Measurements from ENCODE around the gene BAZ2B. TPM values are rescaled to one million over a fixed set of nuclear protein-coding genes. Genes with fewer than 3 reads are reported as not detected.

Gene BAZ2B
- total and polyA plus RNA-seq, 4 donors = 18.3 to 266 (median 39.5) TPM

DNA sequence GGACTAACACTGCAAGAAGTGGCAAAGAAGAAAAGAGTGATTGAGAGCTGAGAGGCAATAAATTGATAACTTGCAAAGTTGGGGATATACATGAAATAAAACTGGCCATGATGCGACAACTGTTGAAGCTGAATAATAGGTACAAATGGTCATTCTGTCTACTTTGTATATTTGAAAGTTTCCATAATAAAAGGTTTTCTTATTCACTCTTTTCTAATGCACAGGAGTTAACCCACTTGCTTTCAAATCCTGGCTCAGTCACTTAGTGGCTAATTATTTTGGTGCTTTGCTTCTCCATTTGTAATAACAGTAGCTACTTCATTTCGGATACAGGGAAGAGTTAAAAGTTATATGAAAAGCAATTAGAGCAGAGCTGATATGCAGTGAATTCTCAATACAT lies 170.1 kb downstream of the BAZ2B start:
- TF ChIP-seq, protein P1, sequence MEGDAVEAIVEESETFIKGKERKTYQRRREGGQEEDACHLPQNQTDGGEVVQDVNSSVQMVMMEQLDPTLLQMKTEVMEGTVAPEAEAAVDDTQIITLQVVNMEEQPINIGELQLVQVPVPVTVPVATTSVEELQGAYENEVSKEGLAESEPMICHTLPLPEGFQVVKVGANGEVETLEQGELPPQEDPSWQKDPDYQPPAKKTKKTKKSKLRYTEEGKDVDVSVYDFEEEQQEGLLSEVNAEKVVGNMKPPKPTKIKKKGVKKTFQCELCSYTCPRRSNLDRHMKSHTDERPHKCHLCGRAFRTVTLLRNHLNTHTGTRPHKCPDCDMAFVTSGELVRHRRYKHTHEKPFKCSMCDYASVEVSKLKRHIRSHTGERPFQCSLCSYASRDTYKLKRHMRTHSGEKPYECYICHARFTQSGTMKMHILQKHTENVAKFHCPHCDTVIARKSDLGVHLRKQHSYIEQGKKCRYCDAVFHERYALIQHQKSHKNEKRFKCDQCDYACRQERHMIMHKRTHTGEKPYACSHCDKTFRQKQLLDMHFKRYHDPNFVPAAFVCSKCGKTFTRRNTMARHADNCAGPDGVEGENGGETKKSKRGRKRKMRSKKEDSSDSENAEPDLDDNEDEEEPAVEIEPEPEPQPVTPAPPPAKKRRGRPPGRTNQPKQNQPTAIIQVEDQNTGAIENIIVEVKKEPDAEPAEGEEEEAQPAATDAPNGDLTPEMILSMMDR (IDR thresholded peaks at IDR 0.05; ENCODE audit: control extremely low read depth, extremely low read depth) = no peak
- ATAC-seq (ENCODE audit: insufficient read depth, low FRiP score) = no peak
- Histone ChIP-seq H3K36me3 (ENCODE audit: control insufficient read depth in 4 of 4, insufficient read depth in 4 of 4, low read length in 4 of 4) (peaks cover 11 to 36% (median 18%) of the 10 kb centered on the region in 4 donors), H3K9ac (ENCODE audit: insufficient read depth in 1 of 2, low read length in 2 of 2) (no peak overlapping the region), H3K4me3 (no peak overlapping the region), H3K27me3 (ENCODE audit: control insufficient read depth in 3 of 3, insufficient read depth in 3 of 3, low read length in 2 of 3) (no peaks in the 10 kb centered on the region), H3K4me1 (ENCODE audit: control insufficient read depth in 5 of 5, insufficient read depth in 5 of 5, low read length in 5 of 5) (peaks cover 0 to 4% (median 0%) of the 10 kb centered on the region in 5 donors), H3K9me3 (ENCODE audit: control insufficient read depth in 4 of 4, insufficient read depth in 3 of 4, low read length in 3 of 4) (no peaks in the 10 kb centered on the region), H3K27ac (ENCODE audit: low read depth in 1 of 2, low read length in 1 of 2) (no peak overlapping the region)
- 97 to 98% methylated on average over 2 of the region's 2 CpGs for WGBS, 2 donors
- no peak for DNase-seq

DNA sequence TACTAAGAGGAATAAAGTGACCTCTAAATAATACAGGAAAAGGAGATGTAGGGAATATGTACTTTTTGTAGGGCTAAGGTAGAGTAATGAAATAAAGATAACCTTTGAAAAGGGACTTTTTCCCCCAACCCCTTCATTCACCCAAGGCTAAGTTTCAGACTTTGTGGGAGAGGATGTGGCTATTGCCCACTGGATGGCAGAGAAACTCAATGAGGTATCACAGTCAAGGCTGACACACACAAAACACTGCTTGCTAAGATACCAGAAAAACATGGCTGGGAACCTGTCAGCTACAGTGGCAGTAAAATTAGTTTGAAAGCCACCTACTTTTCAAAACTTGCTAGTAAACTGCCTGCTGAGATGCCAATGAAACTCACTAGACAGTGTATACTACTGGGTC lies 171.0 kb downstream of the BAZ2B start:
- TF ChIP-seq, protein P1 (IDR thresholded peaks at IDR 0.05; ENCODE audit: control extremely low read depth, extremely low read depth) = no peak
- DNase-seq (no peak), ATAC-seq (ENCODE audit: insufficient read depth, low FRiP score) (no peak)
- Histone ChIP-seq H3K9ac (ENCODE audit: insufficient read depth in 1 of 2, low read length in 2 of 2) (no peak overlapping the region), H3K27me3 (ENCODE audit: control insufficient read depth in 3 of 3, insufficient read depth in 3 of 3, low read length in 2 of 3) (no peaks in the 10 kb centered on the region), H3K4me1 (ENCODE audit: control insufficient read depth in 5 of 5, insufficient read depth in 5 of 5, low read length in 5 of 5) (peaks cover 0 to 4% (median 0%) of the 10 kb centered on the region in 5 donors), H3K4me3 (no peak overlapping the region), H3K36me3 (ENCODE audit: control insufficient read depth in 4 of 4, insufficient read depth in 4 of 4, low read length in 4 of 4) (peaks cover 11 to 38% (median 18%) of the 10 kb centered on the region in 4 donors), H3K9me3 (ENCODE audit: control insufficient read depth in 4 of 4, insufficient read depth in 3 of 4, low read length in 3 of 4) (no peaks in the 10 kb centered on the region), H3K27ac (ENCODE audit: low read depth in 1 of 2, low read length in 1 of 2) (no peak overlapping the region)

DNA sequence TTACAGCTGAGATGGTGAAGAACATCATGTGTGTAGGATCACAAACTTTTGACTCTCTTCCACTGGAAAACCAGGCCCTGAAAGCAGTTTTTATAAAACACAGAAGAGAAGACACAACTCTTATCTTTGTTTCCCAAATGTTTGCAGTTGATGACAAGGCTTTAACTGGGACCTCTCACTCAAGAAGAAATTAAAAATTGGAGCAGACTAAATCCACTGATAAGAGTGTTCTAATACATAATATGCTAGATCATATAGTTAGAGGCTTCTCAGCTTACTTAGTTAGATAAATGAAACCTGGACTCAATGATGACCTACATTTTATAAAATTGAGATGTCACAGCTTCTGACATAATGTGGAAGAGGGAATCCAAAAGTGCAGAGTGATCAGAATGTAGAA lies 171.6 kb downstream of the BAZ2B start:
- Histone ChIP-seq H3K9ac (ENCODE audit: insufficient read depth in 1 of 2, low read length in 2 of 2) (no peak overlapping the region), H3K4me1 (ENCODE audit: control insufficient read depth in 5 of 5, insufficient read depth in 5 of 5, low read length in 5 of 5) (peaks cover 0 to 4% (median 0%) of the 10 kb centered on the region in 5 donors), H3K9me3 (ENCODE audit: control insufficient read depth in 4 of 4, insufficient read depth in 3 of 4, low read length in 3 of 4) (no peaks in the 10 kb centered on the region), H3K4me3 (no peak overlapping the region), H3K27ac (ENCODE audit: low read depth in 1 of 2, low read length in 1 of 2) (no peak overlapping the region), H3K27me3 (ENCODE audit: control insufficient read depth in 3 of 3, insufficient read depth in 3 of 3, low read length in 2 of 3) (no peaks in the 10 kb centered on the region), H3K36me3 (ENCODE audit: control insufficient read depth in 4 of 4, insufficient read depth in 4 of 4, low read length in 4 of 4) (peaks cover 11 to 38% (median 18%) of the 10 kb centered on the region in 4 donors)
- DNase-seq (no peak), ATAC-seq (ENCODE audit: insufficient read depth, low FRiP score) (no peak)
- TF ChIP-seq, protein P1 (IDR thresholded peaks at IDR 0.05; ENCODE audit: control extremely low read depth, extremely low read depth) = no peak
